Stimulated activated CD4-positive, alpha-beta T cell treated with anti-CD3 and anti-CD28 coated beads, TNF-alpha, amount 100 ng/mL, for 4 hours (primary cell): Measurements from ENCODE around the gene TMEM131.

Source experiments
- DNase-seq, 3 experiments: peaks; one replicate each; pipeline ENCODE4 v3.0.0-alpha.2; 2020; ENCODE audit warnings: low read depth in 3 of 3

The TMEM131 gene

GRCh38 chr2:98020516-98020915 lies 24.8 kb upstream of the TMEM131 start:
- no peak for DNase-seq

GRCh38 chr2:98016908-98017670 lies 21.3 kb upstream of the TMEM131 start:
- no peak for DNase-seq

- DNase-seq, result no peak
These were observed 19.9 kb upstream of the TMEM131 start for GRCh38 chr2:98015671-98016070.

GRCh38 chr2:98014379-98014778 lies 18.6 kb upstream of the TMEM131 start:
- no peak for DNase-seq

- DNase-seq, result no peak
These were observed 17.8 kb upstream of the TMEM131 start for GRCh38 chr2:98013407-98014042.

GRCh38 chr2:98012561-98012991 lies 16.8 kb upstream of the TMEM131 start:
- no peak for DNase-seq

GRCh38 chr2:98009887-98010760 lies 14.4 kb upstream of the TMEM131 start:
- DNase-seq, result no peak

- no peak for DNase-seq
These were observed 12.7 kb upstream of the TMEM131 start for GRCh38 chr2:98008415-98008814.

- no peak for DNase-seq
These were observed 10.6 kb upstream of the TMEM131 start for GRCh38 chr2:98006378-98006777.

GRCh38 chr2:98004613-98005012 lies 8.9 kb upstream of the TMEM131 start:
- no peak for DNase-seq

GRCh38 chr2:98004047-98004446 lies 8.3 kb upstream of the TMEM131 start:
- DNase-seq, result no peak

GRCh38 chr2:97999536-97999935 lies 3.8 kb upstream of the TMEM131 start:
- DNase-seq, result no peak

- DNase-seq, result no peak
These were observed 2.8 kb upstream of the TMEM131 start for GRCh38 chr2:97998431-97999005.

GRCh38 chr2:97997784-97998392 lies 2.1 kb upstream of the TMEM131 start:
- no peak for DNase-seq

GRCh38 chr2:97996679-97997078 lies 931 bp upstream of the TMEM131 start:
- DNase-seq, result no peak

GRCh38 chr2:97995026-97995733 lies 568 bp downstream of the TMEM131 start:
- DNase-seq, result peak in 2 of 3 experiments; percentile 10 to 18

GRCh38 chr2:97994476-97994875 lies 1.3 kb downstream of the TMEM131 start:
- no peak for DNase-seq

- DNase-seq, result no peak
These were observed 1.8 kb downstream of the TMEM131 start for GRCh38 chr2:97993926-97994325.

- DNase-seq, result no peak
These were observed 2.6 kb downstream of the TMEM131 start for GRCh38 chr2:97992836-97993825.
